HG03045 (cell line): ENCODE measurements around the gene BRWD1.

Experiments used
- ATAC-seq: cut with Tn5 transposase; IDR thresholded peaks from one replicate; pipeline ENCODE4 v1.9.1; 2021; ENCODE audit warnings: mild to moderate bottlenecking, moderate library complexity; ENCODE audit not compliant: unreplicated experiment

BRWD1 gene

DNA sequence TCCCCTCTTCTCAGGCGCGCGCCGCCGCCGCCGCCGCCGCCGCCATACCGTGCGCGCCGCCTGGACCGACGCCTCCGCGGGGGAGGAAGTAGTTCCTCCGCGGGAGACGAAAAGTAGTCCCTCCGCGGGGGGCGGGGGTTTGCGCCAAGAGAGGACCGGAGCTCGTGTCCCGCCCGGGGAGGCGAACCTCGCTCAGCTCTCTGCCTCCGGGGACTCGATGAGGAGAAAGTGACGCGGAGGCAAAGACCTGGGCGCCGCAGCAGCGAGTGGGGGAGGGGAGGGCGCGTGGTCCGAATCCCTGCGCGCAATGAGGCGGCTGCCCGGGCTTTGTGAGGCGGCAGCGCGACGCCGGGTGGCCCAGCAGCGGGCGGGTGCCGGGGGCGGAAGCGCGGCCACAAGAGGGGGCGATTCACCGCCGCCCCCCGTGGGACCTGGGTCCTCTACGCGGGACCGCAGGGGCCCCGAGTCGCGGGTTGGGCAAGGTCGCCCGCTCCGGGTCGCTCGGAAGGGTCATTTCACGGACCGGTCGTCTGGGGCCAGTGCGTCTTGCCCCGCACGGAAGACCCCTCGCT, at the start of gene BRWD1:
BRWD1 (minus strand) TSS at position 62 of the 572 bp plus-strand sequence. CDS start 141 bp downstream, outside the sequence.
- peak; percentile 56 for ATAC-seq

DNA sequence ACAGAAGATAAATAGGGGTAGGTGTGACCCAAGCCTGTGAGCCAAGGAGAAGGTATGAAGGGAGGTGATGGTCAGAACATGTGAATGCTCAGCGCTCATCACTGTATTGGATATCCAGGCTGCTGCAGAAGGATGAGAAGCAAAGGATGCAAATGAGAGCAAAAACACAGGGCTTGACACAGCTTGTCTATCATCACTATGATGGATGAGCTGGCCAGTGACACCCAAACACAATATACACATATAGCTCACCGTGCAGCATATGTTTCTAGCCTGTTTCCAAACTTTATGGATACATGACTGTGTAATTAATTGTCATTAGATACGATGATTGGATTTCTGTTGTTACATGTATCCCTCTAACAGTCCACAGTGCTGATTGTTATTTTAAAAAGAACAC, 49.3 kb upstream of the BRWD1 start:
- ATAC-seq: no peak

DNA sequence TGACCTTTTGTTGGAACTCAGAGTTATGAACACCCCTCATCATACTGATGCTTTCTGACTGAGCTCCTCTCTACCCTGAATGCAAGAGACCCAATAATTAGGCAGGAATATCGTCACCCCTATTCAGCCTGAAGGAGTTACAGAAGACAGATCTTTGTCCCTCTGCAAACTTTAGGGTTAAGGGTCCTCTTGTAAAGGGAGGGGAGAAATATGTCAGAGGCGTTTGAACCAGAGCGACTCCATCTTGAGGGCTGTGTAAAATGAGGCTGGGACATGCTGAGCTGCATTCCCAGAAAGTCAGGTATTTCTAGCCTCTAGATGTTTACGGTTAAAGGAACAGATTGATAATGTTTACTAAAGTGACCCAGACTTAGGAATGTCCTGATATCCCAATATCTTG, 46.0 kb upstream of the BRWD1 start:
- ATAC-seq: no peak

DNA sequence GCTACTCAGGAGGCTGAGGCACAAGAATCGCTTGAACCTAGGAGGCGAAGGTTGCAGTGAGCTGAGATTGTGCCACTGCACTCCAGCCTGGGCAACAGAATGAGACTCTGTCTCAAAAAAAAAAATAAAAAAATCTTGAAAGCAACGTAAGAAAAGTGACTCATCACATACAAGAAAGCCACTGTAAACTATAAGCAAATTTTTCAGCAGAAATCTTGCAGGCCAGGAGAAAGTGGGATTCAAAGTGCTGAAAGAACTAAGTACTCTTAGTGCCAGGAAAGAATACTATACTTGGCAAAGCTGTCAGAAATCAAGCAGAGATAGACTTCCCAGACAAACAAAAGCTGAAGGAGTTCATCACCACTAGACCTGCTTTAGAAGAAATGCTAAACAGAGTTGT, 39.9 kb upstream of the BRWD1 start:
- no peak for ATAC-seq

DNA sequence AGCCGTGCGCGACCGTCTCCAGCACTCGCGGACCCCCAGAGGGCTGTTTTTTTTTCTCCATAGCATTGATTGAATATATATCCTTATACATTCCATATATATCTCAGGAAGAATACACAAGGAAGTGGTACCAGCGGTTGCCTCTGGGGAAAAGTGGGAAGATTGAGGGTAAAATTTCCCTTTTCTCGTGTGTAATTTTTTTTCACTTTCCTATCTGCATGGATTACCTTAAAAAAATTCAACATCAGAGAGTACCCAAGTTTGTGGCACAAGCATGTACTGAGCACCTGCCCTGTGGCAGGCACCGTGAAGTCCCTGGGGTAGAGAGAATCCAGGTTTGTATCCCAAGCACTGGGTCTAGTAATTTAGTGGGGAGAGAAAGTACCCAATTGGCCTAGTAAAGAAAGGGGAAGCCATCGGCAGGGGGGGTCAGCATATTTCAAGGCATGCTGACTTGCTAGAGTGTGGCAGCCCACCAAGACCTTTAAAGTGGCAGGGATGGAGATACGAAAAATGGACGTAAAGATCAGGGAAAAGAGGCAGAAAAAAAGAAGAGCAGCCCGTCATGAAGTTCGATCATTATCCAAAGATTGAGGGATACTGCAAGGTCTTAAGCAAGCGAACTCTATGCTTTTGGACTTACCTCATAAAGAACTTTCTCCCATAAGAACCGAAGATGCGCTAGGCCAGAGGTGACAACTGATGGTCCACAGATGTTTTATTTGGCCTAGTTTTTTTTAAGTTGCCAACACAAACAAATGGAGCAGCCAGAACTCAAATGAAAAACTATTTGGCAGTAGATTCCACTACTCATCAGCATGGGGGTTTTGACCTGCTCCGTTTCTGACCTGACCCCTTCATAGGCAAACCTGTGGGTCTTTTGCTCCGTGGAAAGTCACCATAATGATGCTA, 36.9 kb upstream of the BRWD1 start:
- ATAC-seq: no peak

DNA sequence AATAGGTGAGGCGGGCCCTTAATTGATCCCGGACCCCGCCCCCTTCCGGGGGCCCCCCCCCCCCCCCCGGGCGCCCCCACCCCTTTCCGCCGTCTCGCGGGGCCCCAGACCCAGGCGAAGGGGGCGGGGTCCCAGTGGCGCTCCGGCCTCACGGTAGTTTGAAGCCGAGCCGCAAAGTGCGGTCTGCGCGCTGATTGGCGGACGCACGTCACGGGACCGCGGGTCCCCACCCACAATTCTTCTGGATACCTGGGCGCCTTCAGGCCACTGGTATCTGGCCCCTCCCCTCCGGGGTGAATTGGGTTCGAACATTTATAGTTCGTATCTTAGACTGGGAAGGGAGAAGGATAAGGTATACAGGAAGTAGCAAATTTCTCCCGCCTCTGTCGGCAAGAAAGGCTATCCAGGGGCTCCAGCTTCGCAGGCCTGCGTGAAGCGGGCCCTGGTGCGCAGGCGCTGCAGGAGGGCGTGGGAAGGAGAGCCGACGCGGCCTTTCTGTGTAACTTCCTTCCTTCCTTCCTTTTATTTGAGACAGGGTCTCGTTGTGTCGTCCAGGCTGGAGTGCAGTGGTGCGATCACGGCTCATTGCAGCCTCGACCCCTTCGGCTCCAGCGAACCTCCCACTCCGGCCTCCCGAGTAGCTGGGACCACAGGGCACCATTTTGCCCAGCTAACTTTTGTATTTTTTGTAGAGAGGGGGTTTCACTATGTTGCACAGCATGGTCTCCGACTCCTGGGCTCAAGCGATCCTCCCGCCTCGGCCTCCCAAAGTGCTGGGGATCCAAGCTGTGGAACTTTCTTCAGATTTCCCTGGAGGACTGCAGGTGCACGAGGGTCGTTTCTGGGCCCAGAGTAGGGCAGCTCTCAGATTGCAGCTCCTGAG, 36.0 kb upstream of the BRWD1 start:
- peak; percentile 88 for ATAC-seq

DNA sequence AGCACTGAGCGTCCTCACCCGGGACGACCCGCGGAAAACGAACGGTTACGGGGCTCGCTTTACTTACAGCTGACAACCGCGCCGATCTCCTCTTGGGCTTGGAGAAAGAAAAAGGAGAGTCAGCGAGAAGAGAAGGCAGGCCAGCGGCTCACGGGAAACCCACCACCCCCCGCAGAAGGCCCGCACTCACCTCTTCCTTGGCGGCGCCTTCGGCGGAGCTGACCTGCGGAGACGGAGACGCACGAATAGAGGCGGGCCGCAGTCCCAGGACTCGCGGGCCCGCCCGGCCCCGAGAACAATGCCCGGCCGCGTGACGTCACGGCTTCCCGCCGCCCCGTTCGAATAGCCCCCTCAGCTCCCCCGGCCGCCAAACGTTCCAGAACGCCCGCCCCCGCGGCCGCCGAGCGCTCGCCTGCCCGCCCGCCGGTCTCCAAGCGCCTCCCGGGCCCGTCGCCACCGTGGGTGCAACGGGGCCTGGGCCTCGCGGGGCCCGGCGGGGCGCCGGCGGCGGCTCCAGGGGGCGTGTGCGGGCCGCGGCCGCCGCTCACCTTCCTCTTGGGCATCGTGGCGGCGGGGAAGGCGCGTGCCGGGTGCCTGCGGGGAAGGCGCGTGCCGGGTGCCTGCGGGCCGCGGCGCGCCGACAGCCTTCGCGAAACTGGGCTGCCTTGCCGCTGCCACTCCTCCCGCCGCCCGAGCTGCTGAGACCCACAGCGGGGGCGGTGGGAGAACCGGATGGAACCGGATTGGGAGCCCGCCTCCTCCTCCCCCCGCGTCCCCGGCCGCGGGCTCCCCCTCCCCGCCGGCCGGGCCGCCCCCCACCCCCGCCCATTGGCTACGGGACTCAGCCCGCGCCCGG, 35.2 kb upstream of the BRWD1 start, which contains the start of gene HMGN1:
HMGN1 (minus strand) TSS at position 734 of the 856 bp plus-strand sequence; CDS start at position 563, 171 bp downstream.
- ATAC-seq: peak; percentile 54

DNA sequence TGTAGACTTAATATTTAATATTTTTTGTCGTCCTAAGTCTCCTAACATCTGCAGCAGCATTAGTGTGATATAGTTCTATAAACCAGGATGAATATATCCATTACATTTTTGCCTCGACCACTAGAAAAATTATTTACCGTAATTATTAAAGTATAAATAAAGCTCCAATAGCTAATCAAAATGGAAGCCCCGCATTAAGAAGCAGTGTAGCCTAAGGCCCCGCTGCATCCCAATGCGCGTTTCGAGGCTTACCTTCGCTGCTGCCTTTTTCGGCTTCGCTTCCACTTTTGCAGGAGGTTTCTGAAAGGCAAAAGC, 34.6 kb upstream of the BRWD1 start:
- ATAC-seq: peak; percentile 8

DNA sequence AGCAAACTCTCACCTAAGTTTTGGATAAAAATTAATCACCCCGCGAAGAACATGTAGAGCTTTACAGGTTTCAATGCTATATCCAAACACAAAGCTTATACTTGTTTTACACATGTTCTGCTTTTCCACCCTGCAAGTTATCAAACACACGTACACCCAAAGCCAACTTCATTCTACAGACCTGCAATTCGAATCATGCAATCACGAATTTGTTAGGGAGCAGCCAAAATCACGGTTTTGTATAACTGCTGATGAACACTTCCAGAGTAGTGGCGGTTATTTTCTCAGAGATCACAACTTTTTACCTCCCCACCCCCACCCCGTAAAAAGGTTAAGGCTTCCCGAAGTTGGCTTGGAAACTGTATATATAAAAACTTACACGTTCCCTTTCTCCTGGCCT, 34.1 kb upstream of the BRWD1 start:
- no peak for ATAC-seq

DNA sequence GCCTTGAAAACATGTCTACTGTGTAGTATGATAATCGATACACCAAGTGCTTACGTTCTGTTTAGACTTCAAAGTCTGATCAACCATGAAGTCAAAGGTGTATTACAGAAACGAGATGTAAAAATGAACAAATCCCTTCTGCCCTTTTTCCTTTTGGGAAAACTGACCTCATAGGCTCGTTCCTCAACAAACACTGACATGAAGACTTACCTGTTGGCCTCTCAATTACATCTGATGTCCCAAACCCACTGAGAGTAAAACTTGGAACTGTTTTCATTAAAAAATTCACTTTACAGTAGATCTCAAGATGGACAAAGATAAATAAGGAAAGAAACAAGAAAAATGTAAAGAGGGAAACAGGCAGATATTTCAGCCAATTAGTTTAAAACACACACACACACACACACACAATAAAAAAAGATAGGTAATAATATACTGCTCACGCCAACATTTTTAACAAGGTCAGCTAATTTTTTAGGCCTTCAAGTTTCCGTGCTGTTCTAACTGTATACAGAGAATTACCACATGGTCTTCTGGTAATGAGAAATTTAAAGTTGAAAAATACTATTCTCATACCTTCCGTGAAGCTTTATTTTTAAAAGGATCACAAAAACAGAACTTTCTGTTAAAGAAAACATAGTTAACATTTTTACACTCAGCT, 33.4 kb upstream of the BRWD1 start:
- no peak for ATAC-seq

DNA sequence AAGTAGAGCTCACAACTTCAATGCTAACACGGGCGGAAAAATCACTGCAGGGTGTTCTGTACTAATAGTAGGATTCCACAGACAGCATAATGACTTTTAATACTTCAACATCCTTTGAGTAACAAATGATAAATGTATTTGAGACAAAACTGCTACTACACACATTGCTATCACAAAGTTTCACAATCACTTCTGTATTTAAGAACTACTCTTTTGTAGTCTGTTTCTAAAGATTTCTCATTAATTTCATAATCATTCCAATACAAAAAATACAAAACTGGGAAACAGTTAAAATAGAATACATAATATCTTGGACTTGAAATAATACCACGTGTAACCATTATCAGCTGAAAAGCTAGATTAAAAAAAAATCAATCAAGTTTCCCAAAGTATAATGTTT, 32.8 kb upstream of the BRWD1 start:
- no peak for ATAC-seq

DNA sequence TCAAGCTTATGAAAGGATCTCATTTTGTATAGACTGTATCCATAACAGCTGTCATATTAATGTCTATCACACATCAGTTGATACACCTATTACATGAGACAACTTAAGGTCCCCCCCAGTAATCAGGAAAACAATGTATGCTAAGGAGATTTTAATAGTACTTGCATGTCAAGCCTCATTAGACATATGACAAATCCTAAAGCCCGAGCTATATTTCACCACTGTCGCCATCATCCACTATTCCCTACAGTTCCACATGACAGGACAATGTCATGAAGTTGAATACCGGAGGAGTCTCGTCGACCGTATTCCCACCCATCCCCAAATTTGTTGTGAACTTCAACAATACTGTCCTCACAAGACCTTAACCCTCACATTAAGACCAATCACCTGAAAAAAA, 32.0 kb upstream of the BRWD1 start:
- no peak for ATAC-seq

DNA sequence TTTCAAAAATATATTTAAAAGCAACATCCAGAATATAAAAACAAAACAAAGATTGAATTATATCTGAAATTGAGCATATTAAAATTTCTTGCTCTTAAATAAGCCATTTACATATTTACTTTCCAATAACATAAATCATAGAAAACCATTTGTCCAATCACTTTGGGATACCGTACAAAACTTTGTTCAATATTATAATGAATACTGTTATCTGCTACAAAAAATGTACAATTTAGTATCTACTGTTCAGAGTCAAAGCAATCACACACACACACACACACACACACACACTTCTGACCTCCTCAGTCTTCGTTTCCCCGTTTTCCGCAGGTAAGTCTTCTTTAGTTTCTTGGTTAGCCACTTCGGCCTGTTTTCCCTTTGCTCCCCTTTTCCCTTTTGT, 31.4 kb upstream of the BRWD1 start:
- ATAC-seq: no peak

DNA sequence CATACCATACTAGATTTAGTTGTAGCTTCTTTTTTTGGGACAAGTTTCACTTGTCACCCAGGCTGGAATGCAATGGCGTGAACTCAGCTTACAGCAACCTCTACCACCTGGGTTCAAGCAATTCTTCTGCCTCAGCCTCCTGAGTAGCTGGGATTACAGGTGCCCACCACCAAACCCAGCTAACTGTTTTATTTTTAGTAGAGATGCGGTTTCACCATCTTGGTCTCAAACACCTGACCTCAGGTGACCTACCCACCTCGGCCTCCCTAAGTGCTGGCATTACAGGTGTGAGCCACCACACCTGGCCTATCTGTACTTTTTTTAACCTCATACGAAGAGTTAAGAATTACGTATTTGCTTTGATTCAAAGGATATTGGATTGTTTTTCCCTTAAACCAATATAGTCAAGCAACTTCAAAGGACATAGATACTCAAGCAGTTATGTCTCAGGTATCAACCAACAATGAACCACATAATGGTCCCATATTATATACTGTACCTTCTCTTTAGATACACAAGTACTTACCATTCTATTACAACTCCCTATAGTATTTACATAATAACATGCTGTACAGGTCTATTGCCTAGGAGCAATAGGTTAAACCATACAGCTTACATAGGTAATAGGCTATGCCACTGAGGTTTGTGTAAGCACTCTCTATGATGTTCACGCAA, 28.0 kb upstream of the BRWD1 start:
- no peak for ATAC-seq

DNA sequence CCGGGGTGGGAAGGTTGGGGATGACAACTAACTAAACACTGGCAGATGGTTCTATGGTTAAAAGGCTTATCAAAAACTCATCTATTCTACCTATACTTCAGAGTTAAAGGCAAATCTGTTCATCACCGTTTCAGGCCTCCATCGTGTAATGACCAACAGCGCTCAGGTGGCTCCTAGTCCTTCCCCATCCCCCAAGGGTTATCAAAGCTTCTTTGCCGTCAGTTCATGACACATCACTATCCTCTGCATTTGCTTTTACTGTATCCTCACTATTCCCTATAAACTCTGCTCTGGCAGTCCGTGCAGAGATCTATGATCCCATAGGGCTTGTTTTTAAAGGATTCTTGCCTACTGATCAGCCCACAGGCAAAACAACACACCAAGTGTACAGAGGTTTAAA, 27.3 kb upstream of the BRWD1 start:
- no peak for ATAC-seq

DNA sequence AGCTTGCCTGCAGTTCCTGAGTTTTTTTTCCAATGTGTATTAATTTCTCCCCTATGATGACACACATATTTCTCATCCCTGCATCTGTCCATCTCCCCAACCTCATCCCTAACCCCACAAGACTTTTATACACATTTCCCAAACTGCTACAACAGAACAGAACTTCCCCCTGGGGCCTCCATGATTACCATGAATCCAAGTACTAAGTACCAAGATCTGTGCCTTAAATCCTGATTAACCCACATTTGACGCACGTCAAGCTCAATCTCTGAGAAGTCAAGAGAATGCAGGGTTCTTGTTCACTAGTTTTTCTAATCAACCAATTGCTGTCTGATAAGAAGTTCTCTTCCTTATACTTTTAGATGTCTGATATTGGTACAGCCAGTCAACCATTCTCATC, 25.8 kb upstream of the BRWD1 start:
- ATAC-seq: no peak

DNA sequence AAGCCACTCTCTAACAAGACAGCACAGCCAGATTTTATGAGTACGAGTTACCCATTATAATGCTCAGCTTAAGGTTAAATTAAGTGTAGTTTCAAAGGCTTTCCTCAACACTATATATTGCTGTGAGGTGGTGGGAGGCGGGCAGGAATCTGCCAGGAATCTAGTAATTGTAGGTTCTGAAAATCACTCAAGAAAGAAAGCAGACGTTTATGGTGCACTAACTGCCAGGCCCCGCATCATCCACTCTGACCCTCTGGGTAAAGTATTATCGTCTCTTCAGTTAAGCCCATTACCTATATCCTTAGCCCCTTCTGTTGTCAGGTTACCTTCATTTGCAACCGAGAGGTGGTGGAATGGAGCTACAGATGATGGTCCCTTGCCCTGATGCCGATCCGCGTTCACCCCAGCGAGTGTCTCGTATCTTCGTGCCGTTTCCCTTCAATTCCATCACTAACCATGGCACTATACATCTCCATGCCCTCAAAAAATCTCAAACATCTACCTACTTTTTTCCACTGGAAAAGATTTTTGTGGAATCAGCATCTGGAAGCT, 23.1 kb upstream of the BRWD1 start:
- ATAC-seq: no peak

DNA sequence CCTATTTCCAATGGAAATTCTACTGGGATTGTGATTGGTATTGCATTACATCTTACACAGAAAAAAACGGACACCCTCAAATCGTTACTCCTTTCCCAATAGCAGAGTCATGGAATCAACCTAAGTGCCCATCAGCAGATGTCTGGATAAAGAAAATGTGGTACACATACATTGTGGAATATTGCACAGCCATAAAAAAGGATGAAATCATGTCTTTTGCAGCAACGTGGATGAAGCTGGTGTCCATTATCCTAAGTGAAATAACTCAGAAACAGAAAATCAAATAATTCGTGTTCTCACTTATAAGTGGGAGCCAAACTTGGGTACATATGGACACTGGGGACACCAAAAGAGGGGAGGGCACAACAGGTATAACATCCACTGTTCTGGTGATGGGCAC, 21.2 kb upstream of the BRWD1 start:
- no peak for ATAC-seq

DNA sequence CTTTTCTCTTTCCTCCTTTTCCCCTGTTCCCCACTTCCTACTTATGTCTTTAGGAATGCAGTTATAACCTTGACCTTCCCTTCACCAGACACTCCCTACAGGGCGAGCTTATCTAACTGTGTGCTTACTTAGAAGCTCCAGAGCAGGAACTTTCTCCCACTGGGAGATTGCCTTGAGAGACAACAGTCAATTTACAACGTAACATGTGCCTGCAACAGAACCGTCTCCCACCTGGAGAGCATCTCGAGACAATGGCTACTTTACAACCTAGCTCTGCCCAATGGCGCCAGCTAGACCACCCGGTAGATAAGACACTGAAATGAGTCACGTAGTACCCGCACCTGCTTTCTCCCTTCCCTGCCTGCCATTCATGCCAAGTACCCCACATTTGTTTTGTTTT, 18.7 kb upstream of the BRWD1 start:
- ATAC-seq: no peak
